ENCODE results near the gene HSD17B12. TPM values are rescaled to one million over a fixed set of nuclear protein-coding genes. Genes with fewer than 3 reads are reported as not detected.
A peak's percentile ranks its signal among the peaks of the same experiment; 100 is the strongest.

The HSD17B12 gene
- total and polyA plus RNA-seq, 9 donors = 27.7 to 95.7 (median 57.3) TPM

DNA sequence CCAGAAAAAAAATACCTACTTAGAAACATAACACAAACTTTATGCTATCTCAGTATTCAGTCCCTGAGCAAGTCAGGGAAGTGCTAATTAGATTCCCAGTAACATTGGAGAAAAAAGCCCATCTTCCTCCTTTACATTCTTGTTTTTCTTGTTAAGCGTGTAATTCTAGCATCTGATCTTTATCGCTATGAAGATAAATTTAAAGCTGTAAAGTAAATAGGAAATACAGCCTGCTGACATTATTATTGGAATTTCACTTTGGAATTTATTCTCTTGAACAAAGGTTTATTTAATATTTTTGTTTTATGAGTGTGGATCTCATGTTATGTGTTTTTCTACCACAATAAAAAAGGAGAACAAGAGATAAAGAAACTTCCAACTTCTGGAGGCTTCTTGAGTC lies 214.0 kb downstream of the HSD17B12 start:
- Histone ChIP-seq H3K27me3 (no peaks in the 10 kb centered on the region), H3K4me3 (no peak overlapping the region), H3K27ac (peak overlapping the region in 1 of 2 donors; percentile 50), H3K4me1 (ENCODE audit: insufficient read depth) (no peaks in the 10 kb centered on the region), H3K36me3 (no peaks in the 10 kb centered on the region), H3K9me3 (no peaks in the 10 kb centered on the region)
- WGBS, 3 donors = 28 to 48% (median 47%) methylated on average over 2 of the region's 2 CpGs
- DNase-seq = no peak
- TF ChIP-seq EP300 (IDR thresholded peaks at IDR 0.05) (no peak), POLR2A (IDR thresholded peaks at IDR 0.05) (no peak)
- TF ChIP-seq, protein P1, sequence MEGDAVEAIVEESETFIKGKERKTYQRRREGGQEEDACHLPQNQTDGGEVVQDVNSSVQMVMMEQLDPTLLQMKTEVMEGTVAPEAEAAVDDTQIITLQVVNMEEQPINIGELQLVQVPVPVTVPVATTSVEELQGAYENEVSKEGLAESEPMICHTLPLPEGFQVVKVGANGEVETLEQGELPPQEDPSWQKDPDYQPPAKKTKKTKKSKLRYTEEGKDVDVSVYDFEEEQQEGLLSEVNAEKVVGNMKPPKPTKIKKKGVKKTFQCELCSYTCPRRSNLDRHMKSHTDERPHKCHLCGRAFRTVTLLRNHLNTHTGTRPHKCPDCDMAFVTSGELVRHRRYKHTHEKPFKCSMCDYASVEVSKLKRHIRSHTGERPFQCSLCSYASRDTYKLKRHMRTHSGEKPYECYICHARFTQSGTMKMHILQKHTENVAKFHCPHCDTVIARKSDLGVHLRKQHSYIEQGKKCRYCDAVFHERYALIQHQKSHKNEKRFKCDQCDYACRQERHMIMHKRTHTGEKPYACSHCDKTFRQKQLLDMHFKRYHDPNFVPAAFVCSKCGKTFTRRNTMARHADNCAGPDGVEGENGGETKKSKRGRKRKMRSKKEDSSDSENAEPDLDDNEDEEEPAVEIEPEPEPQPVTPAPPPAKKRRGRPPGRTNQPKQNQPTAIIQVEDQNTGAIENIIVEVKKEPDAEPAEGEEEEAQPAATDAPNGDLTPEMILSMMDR (IDR thresholded peaks at IDR 0.05) = no peak
- intact Hi-C loops (cut with DNase I) = loop anchor here in 2 of 4 donors (5.0 to 10.0 kb wide), 2 partner anchors 48 to 50 kb away; partner anchors contain the start of gene C11orf96 (in 2 of the 2)

DNA sequence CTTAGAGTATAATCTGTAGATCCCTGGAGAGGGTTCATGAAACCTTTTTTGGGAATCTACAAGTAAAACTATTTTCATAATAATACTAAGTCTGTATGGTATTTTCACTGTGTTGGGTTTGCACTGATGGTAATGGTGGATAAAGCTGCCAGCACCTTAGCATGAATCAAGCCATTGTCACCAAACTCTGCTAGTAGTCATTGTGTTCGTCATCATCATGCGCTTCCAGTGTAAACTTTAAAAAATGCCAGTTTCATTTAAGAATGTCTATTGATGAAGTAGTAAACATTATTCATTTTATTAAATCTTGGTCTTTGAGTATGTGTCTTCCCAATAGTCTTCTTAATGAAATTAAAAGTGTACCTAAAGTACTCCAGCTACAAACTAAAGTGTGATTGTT lies 215.1 kb downstream of the HSD17B12 start:
- no peak for DNase-seq
- Histone ChIP-seq H3K27me3 (no peaks in the 10 kb centered on the region), H3K4me1 (ENCODE audit: insufficient read depth) (no peaks in the 10 kb centered on the region), H3K9me3 (no peaks in the 10 kb centered on the region), H3K36me3 (no peaks in the 10 kb centered on the region), H3K4me3 (no peak overlapping the region), H3K27ac (no peak overlapping the region)
- 94 to 98% (median 97%) methylated on average over 2 of the region's 2 CpGs for WGBS, 3 donors
- intact Hi-C loops (cut with DNase I) = loop anchor here in 1 of 4 donors (10.0 kb wide), 1 partner anchor 49 kb away; the partner anchor contains the start of gene C11orf96
- TF ChIP-seq POLR2A (IDR thresholded peaks at IDR 0.05) (no peak), EP300 (IDR thresholded peaks at IDR 0.05) (no peak)
- TF ChIP-seq, protein P1 (IDR thresholded peaks at IDR 0.05) = no peak

DNA sequence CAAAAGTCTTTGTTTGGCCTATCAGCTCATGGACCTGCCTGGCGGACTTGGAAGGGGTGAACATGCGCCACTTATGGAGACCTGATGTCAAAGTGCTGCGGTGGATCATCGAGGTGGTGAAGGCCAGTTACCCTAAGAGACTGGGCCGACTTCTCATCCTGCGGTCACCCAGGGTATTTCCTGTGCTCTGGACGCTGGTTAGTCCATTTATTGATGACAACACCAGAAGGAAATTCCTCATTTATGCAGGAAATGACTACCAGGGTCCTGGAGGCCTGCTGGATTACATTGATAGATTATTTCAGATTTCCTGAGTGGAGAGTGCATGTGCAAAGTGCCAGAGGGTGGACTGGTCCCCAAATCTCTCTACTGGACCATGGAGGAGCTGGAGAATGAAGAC lies 218.0 kb downstream of the HSD17B12 start:
- TF ChIP-seq, protein P1 (IDR thresholded peaks at IDR 0.05) = no peak
- TF ChIP-seq EP300 (IDR thresholded peaks at IDR 0.05) = no peak
- TF ChIP-seq POLR2A (IDR thresholded peaks at IDR 0.05) = no peak
- H3K9me3 ChIP-seq = no peaks in the 10 kb centered on the region
- intact Hi-C loops (cut with DNase I) = loop anchor here in 1 of 4 donors (10.0 kb wide), 1 partner anchor 46 kb away; the partner anchor contains the start of gene C11orf96

DNA sequence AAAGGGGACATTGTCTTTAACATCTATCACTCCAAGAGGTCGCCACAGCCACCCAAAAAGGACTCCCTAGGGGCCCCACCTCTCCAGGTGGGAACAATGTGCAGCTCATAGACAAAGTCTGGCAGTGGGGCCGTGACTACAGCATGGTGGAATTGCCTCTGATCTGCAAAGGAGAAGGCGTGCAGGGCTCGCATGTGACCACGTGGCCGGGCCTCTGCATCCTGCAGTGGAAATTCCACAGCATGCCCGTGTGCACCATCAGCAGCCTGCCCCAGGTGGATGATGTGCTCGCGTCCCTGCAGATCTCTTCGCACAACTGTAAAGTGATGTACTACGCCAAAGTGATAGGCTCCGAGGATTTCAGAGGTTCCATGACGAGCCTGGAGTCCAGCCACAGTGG lies 218.6 kb downstream of the HSD17B12 start:
- intact Hi-C loops (cut with DNase I) = loop anchor here in 1 of 4 donors (10.0 kb wide), 1 partner anchor 46 kb away; the partner anchor contains the start of gene C11orf96
- Histone ChIP-seq H3K9me3 (no peaks in the 10 kb centered on the region), H3K27ac (no peak overlapping the region), H3K36me3 (no peaks in the 10 kb centered on the region), H3K27me3 (no peaks in the 10 kb centered on the region), H3K4me3 (no peak overlapping the region), H3K4me1 (ENCODE audit: insufficient read depth) (no peaks in the 10 kb centered on the region)
- TF ChIP-seq POLR2A (IDR thresholded peaks at IDR 0.05) = no peak
- TF ChIP-seq EP300 (IDR thresholded peaks at IDR 0.05) = no peak
- TF ChIP-seq, protein P1 (IDR thresholded peaks at IDR 0.05) = no peak
- DNase-seq = no peak
- 88 to 91% (median 90%) methylated on average over 13 of the region's 13 CpGs for WGBS, 3 donors

More for the DNA sequence above, 218.0 kb downstream of the HSD17B12 start:
- H3K4me3 ChIP-seq = no peak overlapping the region
- H3K27ac ChIP-seq = no peak overlapping the region
- WGBS, 3 donors = 91 to 95% (median 95%) methylated on average over 7 of the region's 7 CpGs
- DNase-seq = no peak
- no peaks in the 10 kb centered on the region for H3K27me3 ChIP-seq
- H3K36me3 ChIP-seq = no peaks in the 10 kb centered on the region
- H3K4me1 ChIP-seq (ENCODE audit: insufficient read depth) = no peaks in the 10 kb centered on the region

All from ovary (tissue), 9 donors.